GM20000 (cell line): ENCODE results near the gene STOML3.

Source experiments
- DNase-seq: peaks from one replicate; pipeline ENCODE4 v3.0.0; 2012; ENCODE audit warnings: low spot score
- TF ChIP-seq, protein P1 (sequence below): IDR thresholded peaks from 2 replicates; pipeline ENCODE4 v1.5.1; 2012; ENCODE audit warnings: mild to moderate bottlenecking, control low read depth; ENCODE audit errors: extremely low read depth, missing control alignments

Gene STOML3

DNA sequence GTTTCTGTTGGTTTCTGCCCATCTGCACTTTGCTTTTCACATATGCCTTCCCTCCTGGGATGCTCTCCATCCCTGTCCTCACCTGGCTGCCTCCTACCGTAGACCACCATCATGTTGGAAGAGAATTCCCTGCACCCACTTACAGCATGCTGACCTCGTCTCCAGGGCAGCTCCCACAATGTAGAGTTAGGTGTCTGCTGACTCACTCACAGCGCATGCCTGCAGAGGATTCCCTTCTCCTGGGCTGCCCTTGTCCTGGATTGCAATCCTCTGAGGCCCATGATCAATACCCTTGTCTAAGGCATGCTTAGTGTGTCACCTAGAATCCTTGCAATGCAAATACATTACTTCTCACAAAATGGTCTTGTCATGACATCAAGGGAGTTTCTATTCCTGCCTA lies 43.6 kb downstream of the STOML3 start:
- DNase-seq = no peak
- TF ChIP-seq, protein P1, sequence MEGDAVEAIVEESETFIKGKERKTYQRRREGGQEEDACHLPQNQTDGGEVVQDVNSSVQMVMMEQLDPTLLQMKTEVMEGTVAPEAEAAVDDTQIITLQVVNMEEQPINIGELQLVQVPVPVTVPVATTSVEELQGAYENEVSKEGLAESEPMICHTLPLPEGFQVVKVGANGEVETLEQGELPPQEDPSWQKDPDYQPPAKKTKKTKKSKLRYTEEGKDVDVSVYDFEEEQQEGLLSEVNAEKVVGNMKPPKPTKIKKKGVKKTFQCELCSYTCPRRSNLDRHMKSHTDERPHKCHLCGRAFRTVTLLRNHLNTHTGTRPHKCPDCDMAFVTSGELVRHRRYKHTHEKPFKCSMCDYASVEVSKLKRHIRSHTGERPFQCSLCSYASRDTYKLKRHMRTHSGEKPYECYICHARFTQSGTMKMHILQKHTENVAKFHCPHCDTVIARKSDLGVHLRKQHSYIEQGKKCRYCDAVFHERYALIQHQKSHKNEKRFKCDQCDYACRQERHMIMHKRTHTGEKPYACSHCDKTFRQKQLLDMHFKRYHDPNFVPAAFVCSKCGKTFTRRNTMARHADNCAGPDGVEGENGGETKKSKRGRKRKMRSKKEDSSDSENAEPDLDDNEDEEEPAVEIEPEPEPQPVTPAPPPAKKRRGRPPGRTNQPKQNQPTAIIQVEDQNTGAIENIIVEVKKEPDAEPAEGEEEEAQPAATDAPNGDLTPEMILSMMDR = no peak

DNA sequence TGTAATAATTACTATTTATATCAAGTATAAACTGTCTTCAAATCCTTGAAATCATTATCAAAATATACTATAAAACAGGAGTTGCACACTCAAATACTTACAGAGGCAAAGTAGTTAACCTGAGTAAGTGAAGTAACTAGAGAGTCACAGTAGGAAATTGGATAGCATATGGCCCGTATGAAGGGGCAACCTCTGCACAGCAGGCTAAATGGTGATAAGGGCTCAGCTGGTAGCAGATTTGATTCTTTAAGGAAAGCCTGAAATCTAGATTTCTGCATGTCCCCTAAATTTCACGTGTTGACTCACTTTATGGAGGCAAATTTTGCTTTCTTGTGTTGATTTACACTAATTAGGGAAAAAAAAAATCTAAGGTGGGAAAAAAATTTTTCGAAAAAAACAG lies 46.4 kb downstream of the STOML3 start:
- no peak for DNase-seq
- TF ChIP-seq, protein P1 = no peak

DNA sequence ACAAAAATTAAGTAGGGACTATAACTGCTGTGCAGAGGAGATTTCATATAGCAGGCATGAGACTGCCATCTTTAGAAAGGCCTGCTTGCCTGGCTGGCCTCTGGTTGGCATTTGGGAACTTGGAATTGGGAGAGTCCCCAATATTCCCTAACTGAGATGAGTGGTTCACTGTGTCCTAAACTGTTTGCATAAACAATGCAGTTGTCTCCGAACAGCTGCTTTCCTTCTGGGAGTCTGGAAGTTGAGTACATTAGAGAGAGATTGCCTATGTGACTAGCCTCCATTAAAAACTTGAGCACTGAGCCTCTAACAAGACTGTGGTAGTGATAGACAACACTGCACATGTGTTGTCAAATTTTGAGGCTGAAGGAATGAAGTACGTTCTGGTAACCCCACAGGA lies 47.4 kb downstream of the STOML3 start:
- TF ChIP-seq, protein P1 = no peak
- DNase-seq = no peak

DNA sequence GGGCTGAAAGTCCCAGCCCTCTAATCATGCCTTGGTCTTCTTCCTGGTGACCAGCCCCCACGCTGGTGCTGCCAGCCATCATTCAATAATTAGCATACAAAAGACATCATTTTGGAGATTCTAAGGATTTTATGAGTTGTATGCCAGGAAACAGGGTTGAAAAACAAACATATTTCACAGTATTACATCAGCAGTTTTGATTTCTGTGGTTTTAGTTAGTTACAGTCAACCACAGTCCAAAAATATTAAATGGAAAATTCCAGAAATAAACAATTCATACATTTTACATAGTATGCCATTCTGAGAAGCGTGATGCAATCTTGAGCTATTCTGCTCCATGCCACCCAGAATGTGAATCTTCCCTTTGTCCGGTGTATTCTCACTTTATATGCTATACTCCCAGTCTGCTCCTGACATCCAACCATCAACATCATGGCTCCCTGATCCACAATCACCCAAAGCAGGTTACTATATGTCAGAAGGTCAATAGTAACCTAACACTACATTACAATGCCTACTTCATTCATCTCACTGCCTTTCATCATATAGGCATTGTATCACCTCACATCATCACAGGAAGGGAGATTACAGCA lies 49.2 kb downstream of the STOML3 start:
- no peak for DNase-seq
- TF ChIP-seq, protein P1 = no peak

- TF ChIP-seq, protein P1 = no peak
- DNase-seq = no peak
Observed at GRCh38 chr13:38933786-38934185, 56.8 kb downstream of the STOML3 start.

DNA sequence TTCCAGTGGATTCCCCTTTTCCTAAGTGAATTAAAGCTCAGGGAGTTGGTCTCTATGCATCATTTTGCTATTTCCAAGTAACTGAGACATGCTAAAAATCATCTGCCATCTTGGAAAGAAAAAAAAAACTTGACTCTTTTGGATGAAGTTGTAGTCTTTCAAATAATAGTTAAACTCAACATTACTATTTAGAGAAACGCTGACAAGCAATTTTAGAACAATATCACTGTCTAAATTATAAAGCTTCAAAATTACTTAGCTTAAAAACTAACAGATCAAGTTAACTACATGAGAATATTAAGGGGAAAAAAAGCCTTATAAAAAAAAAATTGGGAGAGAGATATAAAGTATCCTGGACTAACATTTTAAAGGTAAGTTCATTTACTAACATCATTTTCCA lies 68.5 kb downstream of the STOML3 start:
- TF ChIP-seq, protein P1 = no peak

DNA sequence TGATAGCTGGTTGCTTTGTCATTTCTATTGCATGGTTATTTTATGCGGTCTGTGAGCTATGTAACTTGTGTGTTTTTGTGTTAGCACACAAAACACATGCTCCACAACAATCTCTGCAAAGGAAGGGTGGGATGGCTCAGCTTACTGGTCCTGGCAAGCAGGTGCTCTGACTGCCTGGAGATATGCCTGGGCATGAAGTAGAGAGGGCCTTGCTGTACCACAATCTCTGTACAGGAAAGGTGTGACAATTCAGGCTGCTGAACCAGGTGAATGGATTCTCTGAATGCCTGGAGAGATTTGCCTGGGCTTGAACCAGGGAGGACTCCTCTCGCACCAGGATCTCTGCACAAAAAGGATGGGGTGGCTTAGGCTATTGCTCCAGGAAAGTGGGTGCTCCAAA lies 69.5 kb downstream of the STOML3 start:
- TF ChIP-seq, protein P1 = no peak
- no peak for DNase-seq

More for the DNA sequence above, 68.5 kb downstream of the STOML3 start:
- no peak for DNase-seq
